ENCODE results near the gene HTR3B.

DNA sequence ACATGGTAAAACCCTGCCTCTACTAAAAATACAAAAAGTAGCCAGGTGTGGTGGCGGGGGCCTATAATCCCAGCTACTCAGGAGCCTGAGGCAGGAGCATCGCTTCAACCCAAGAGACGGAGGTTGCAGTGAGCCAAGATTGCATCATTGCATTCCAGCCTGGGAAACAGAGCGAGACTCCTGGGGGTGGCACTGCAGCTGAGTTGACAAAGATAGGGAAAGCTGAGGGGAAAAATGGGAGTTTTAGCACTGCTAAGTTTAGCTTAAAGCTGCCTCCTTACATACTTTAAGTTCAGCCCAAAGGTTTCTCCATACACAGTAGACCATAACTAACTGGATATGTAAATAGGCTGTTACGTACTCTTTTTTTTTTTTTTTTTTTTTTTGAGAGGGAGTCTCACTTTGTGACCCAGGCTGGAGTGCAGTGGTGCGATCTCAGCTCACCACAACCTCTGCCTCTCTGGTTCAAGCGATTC lies 20.2 kb upstream of the HTR3B start:
- TF ChIP-seq, protein P1, sequence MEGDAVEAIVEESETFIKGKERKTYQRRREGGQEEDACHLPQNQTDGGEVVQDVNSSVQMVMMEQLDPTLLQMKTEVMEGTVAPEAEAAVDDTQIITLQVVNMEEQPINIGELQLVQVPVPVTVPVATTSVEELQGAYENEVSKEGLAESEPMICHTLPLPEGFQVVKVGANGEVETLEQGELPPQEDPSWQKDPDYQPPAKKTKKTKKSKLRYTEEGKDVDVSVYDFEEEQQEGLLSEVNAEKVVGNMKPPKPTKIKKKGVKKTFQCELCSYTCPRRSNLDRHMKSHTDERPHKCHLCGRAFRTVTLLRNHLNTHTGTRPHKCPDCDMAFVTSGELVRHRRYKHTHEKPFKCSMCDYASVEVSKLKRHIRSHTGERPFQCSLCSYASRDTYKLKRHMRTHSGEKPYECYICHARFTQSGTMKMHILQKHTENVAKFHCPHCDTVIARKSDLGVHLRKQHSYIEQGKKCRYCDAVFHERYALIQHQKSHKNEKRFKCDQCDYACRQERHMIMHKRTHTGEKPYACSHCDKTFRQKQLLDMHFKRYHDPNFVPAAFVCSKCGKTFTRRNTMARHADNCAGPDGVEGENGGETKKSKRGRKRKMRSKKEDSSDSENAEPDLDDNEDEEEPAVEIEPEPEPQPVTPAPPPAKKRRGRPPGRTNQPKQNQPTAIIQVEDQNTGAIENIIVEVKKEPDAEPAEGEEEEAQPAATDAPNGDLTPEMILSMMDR (IDR thresholded peaks at IDR 0.05) = no peak
- TF ChIP-seq RFX5 (IDR thresholded peaks at IDR 0.05) (no peak), POLR2A (IDR thresholded peaks at IDR 0.05; ENCODE audit: low read length) (no peak), CHD2 (IDR thresholded peaks at IDR 0.05; ENCODE audit: low read length, partially characterized antibody) (no peak), RAD21 (conservative IDR thresholded peaks at IDR 0.05 in 1 of 2, IDR thresholded peaks at IDR 0.05 in 1 of 2) (no peak), NFE2L2 (conservative IDR thresholded peaks at IDR 0.05; ENCODE audit: low read length) (no peak), ZNF302 (CRISPR knock-in tag; IDR thresholded peaks at IDR 0.05) (no peak), NR3C1 (IDR thresholded peaks at IDR 0.05) (no peak)
- TF ChIP-seq, protein P2, sequence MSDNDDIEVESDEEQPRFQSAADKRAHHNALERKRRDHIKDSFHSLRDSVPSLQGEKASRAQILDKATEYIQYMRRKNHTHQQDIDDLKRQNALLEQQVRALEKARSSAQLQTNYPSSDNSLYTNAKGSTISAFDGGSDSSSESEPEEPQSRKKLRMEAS (IDR thresholded peaks at IDR 0.05) = no peak
